K562 (cell line): ENCODE data around the gene RNF212B. TPM values are rescaled to one million over a fixed set of nuclear protein-coding genes. Genes with fewer than 3 reads are reported as not detected.

Experiments
- ATAC-seq: fragments of 200-7000 bp; cut with Tn5 transposase; 3 replicates; pipeline ENCODE4 v1.9.1; 2020; ENCODE audit warnings: moderate library complexity
- BruUV-seq: library from RNA; stranded (reverse); fragments of 400-500 nt; replicated peaks from 2 replicates; lab custom pipeline; 2021; lab: Mats Ljungman, UMichigan
- CTCF ChIA-PET: fragments of 300-600 bp; formaldehyde crosslinking; extraction: SDS; loops from one replicate; lab custom pipeline; 2021; ENCODE audit warnings: low intra/inter-chr PET ratio; lab: Yijun Ruan, JAX
- POLR2A ChIA-PET: fragments of 300-600, 350-650 bp; sonication (Branson Sonifier 250); formaldehyde crosslinking; extraction: SDS; loops from one replicate; lab custom pipeline; 2021; ENCODE audit warnings: antibody characterized with exemption, inconsistent platforms; lab: Yijun Ruan, JAX
- DNase-seq, 4 experiments: peaks; one replicate each; pipeline versions ENCODE4 v3.0.0 to v3.0.0-alpha.2; 2011 to 2018; ENCODE audit warnings: low spot score in 3 of 4, mixed read lengths in 3 of 4; ENCODE audit errors: extremely low read depth in 1 of 4
- FAIRE-seq: peaks from 2 replicates; lab custom pipeline; 2011; peaks lifted over from hg19 to GRCh38; lab: Jason Lieb, UNC
- H2AFZ ChIP-seq: 2 replicates; pipeline ENCODE4 v1.6.0; 2011; ENCODE audit warnings: low read depth, low read length, control low read depth, inconsistent platforms
- H3K27ac ChIP-seq: fragments of 200-600 bp; 3 replicates; pipeline ENCODE4 v1.8.0; 2011; ENCODE audit warnings: low read depth, mild to moderate bottlenecking, control low read depth, inconsistent platforms, low read length, moderate library complexity, mixed read lengths; ENCODE audit errors: extremely low read depth
- H3K27me3 ChIP-seq, 2 experiments: fragments of 300-600 bp in 1 of 2; 2 replicates in 1 of 2; 3 replicates in 1 of 2; pipeline versions ENCODE4 v1.6.0 to v1.8.0; 2011; ENCODE audit warnings: inconsistent platforms in 2 of 2, low read length in 2 of 2, mild to moderate bottlenecking in 1 of 2, mixed read lengths in 1 of 2, moderate library complexity in 1 of 2; ENCODE audit not compliant: control insufficient read depth in 2 of 2, insufficient read depth in 2 of 2
- H3K36me3 ChIP-seq: fragments of 300-600 bp; 3 replicates; pipeline ENCODE4 v1.8.0; 2011; ENCODE audit warnings: mild to moderate bottlenecking, low read length, inconsistent platforms; ENCODE audit not compliant: control insufficient read depth, insufficient read depth
- H3K4me1 ChIP-seq, 2 experiments: fragments of 200-600 bp in 1 of 2; replicated peaks in 1 of 2; 2 replicates in 1 of 2; 3 replicates in 1 of 2; pipeline versions ENCODE4 v1.5.1 to v1.8.0; 2011; ENCODE audit warnings: inconsistent platforms in 2 of 2, low read length in 2 of 2, mild to moderate bottlenecking in 1 of 2, mixed read lengths in 1 of 2, moderate library complexity in 1 of 2; ENCODE audit not compliant: control insufficient read depth in 2 of 2, insufficient read depth in 2 of 2
- H3K4me2 ChIP-seq: 2 replicates; pipeline ENCODE4 v1.6.1; 2011; ENCODE audit warnings: low read length, control low read depth, inconsistent platforms, mixed read lengths; ENCODE audit not compliant: insufficient read depth
- H3K4me3 ChIP-seq: fragments of 200-600 bp; sonication (generic), shearing (Covaris generic); 2 replicates; pipeline ENCODE4 v1.5.1; 2016; ENCODE audit warnings: control low read depth, inconsistent platforms
- H3K79me2 ChIP-seq: fragments of 200-600 bp; 3 replicates; pipeline ENCODE4 v1.8.0; 2011; ENCODE audit warnings: low read length, inconsistent platforms; ENCODE audit not compliant: control insufficient read depth, insufficient read depth
- H3K9ac ChIP-seq, 2 experiments: 2 replicates each; pipeline versions ENCODE4 v1.6.0 to v1.6.1; 2011; ENCODE audit warnings: low read depth in 2 of 2, low read length in 2 of 2, control low read depth in 1 of 2, inconsistent platforms in 1 of 2, mild to moderate bottlenecking in 1 of 2, mixed read lengths in 1 of 2; ENCODE audit not compliant: insufficient read depth in 1 of 2
- H3K9me1 ChIP-seq: one replicate; pipeline ENCODE4 v1.6.0; 2011; ENCODE audit warnings: inconsistent platforms, mild to moderate bottlenecking, low read length, moderate library complexity; ENCODE audit not compliant: control insufficient read depth, insufficient read depth
- H3K9me3 ChIP-seq: replicated peaks from 2 replicates; pipeline ENCODE4 v1.5.1; 2011; ENCODE audit warnings: low read depth, low read length, inconsistent platforms; ENCODE audit not compliant: control insufficient read depth, insufficient read depth
- H4K20me1 ChIP-seq: replicated peaks from 2 replicates; pipeline ENCODE4 v1.6.1; 2011; ENCODE audit warnings: low read length, inconsistent platforms, mixed read lengths; ENCODE audit not compliant: control insufficient read depth, insufficient read depth
- CREB1 ChIP-seq, 2 experiments: sonication (generic) in 1 of 2; formaldehyde crosslinking in 1 of 2; IDR thresholded peaks; 2 replicates each; pipeline versions ENCODE4 v1.6.1 to v1.8.0; 2012 to 2022; ENCODE audit warnings: inconsistent platforms in 1 of 2, mild to moderate bottlenecking in 1 of 2, missing genetic modification reagents in 1 of 2, moderate library complexity in 1 of 2
- HLTF ChIP-seq: fragments of 450-650 bp; IDR thresholded peaks from 2 replicates; pipeline ENCODE4 v1.6.1; 2016
- ID3 ChIP-seq, 2 experiments: fragments of 250-450 bp in 1 of 2; fragments of 450-650 bp in 1 of 2; sonication (Bioruptor Pico) in 1 of 2; IDR thresholded peaks; 2 replicates each; pipeline versions ENCODE4 v1.6.1 to v1.8.0; 2016 to 2021; ENCODE audit warnings: mild to moderate bottlenecking in 2 of 2, moderate library complexity in 2 of 2, missing compliant biosample characterization in 1 of 2, missing genetic modification characterization in 1 of 2
- KLF13 ChIP-seq: fragments of 450-650 bp; IDR thresholded peaks from 2 replicates; pipeline ENCODE4 v1.6.1; 2016; ENCODE audit warnings: missing genetic modification characterization, low read depth, mild to moderate bottlenecking, missing compliant biosample characterization, moderate library complexity, borderline replicate concordance
- MAZ ChIP-seq, 2 experiments: fragments of 450-650 bp in 1 of 2; sonication (generic) in 1 of 2; formaldehyde crosslinking; IDR thresholded peaks in 1 of 2; conservative IDR thresholded peaks in 1 of 2; 2 replicates each; pipeline versions ENCODE4 v1.4.0 to v1.5.0; 2020; ENCODE audit warnings: mild to moderate bottlenecking in 1 of 2, missing genetic modification reagents in 1 of 2
- MTA3 ChIP-seq: fragments of 450-650 bp; formaldehyde crosslinking; IDR thresholded peaks from 2 replicates; pipeline ENCODE4 v1.6.1; 2017; ENCODE audit warnings: mild to moderate bottlenecking, borderline replicate concordance
- NR3C1 ChIP-seq: sonication (generic); formaldehyde crosslinking; IDR thresholded peaks from 2 replicates; pipeline ENCODE4 v1.8.1; 2022; ENCODE audit warnings: missing genetic modification reagents
- RB1 ChIP-seq: fragments of 450-650 bp; IDR thresholded peaks from 2 replicates; pipeline ENCODE4 v1.6.1; 2017; ENCODE audit warnings: low read depth, mild to moderate bottlenecking
- TSC22D4 ChIP-seq: fragments of 450-650 bp; IDR thresholded peaks from 2 replicates; pipeline ENCODE4 v1.6.1; 2016; ENCODE audit warnings: missing genetic modification characterization, missing biosample characterization, control low read depth
- USF1 ChIP-seq: sonication (generic); formaldehyde crosslinking; IDR thresholded peaks from 2 replicates; pipeline ENCODE4 v1.9.0; 2022; ENCODE audit warnings: mild to moderate bottlenecking, missing genetic modification reagents
- ZKSCAN3 ChIP-seq: fragments of 250-450 bp; sonication (Bioruptor Pico); IDR thresholded peaks from 2 replicates; pipeline ENCODE4 v1.4.0; 2020
- WGBS: fragments of 100-300 bp; shearing (Covaris generic); methylation state at CpG from one replicate; pipeline ENCODE4 v1.1.6; 2016; ENCODE audit warnings: low coverage, mixed read lengths; ENCODE audit not compliant: insufficient coverage; ENCODE audit errors: missing lambda C conversion rate; 5-methylcytosine and 5-hydroxymethylcytosine counted together
- in situ Hi-C: fragments of 300-500 bp; cut with MboI; formaldehyde crosslinking; loops from 4 replicates; pipeline ENCODE4 v1.15.0; 2018; ENCODE audit warnings: inconsistent platforms, mixed read lengths
- intact Hi-C: fragments of 100-400 bp; cut with micrococcal nuclease; formaldehyde crosslinking; loops from 2 replicates; pipeline ENCODE4 v1.14.2; 2022
- polyA plus RNA-seq, 8 experiments: library from polyadenylated mRNA; depleted of rRNA in 4 of 8; stranded (reverse) in 5 of 8; unstranded in 3 of 8; fragments of >200 nt; fragmentation: Nextera tagmentation in 2 of 8; fragmentation: Illumina TruSeq in 1 of 8; extraction: Ambion mirVana in 2 of 8; extraction: Trizol in 1 of 8; gene quantifications; 2 replicates each; pipeline versions ENCODE4 v1.2.1 to v1.2.3, GENCODE V29; 2011 to 2014; ENCODE audit warnings: inconsistent platforms in 1 of 8, missing spikeins in 1 of 8
- total RNA-seq, 7 experiments: library from RNA; depleted of rRNA in 6 of 7; stranded (reverse); fragments of >200 nt in 6 of 7; fragmentation: Illumina TruSeq in 2 of 7; extraction: Trizol in 2 of 7; gene quantifications; 2 replicates each; pipeline versions ENCODE4 v1.2.1 to v1.2.3, GENCODE V29; 2011 to 2021; ENCODE audit warnings: low replicate concordance in 1 of 7

The RNF212B gene
- total and polyA plus RNA-seq, 9 of the 15 experiments (the other 6 are each of a cell fraction or from before 2014, with no cell fraction given): 0.15 to 0.43 (median 0.27) TPM; not detected in 3

- Histone ChIP-seq H4K20me1 (no peaks in the 10 kb centered on the region), H3K4me2 (peak within 1 kb of the TSS; percentile 96), H3K9me3 (no peaks in the 10 kb centered on the region), H3K9ac (peak within 1 kb of the TSS; percentile 79 to 95), H2AFZ (peak within 1 kb of the TSS; percentile 93), H3K4me3 (peak within 1 kb of the TSS; percentile 67), H3K27ac (peak within 1 kb of the TSS; percentile 90), H3K79me2 (peaks cover 31% of the 10 kb centered on the region), H3K4me1 (peaks cover 24 to 35% of the 10 kb centered on the region in 2 experiments), H3K27me3 (no peaks in the 10 kb centered on the region), H3K36me3 (peaks cover 17% of the 10 kb centered on the region; the same call in 2 of the 3 replicates), H3K9me1 (peaks cover under 1% of the 10 kb centered on the region)
- BruUV-seq: no TSS peak
- CTCF ChIA-PET: interaction anchor here (1.4 to 5.9 kb wide), 3 partner anchors 37 to 181 kb away, joined by 4 to 58 read pairs (median 57); no protein-coding TSS in a partner anchor
- peak; percentile 62 to 87 (median 67) for DNase-seq
- peak; percentile 56 for FAIRE-seq
- POLR2A ChIA-PET: interaction anchor here (0.6 to 2.8 kb wide), 8 partner anchors 15 to 208 kb away, joined by 3 to 29 read pairs (median 6); partner anchors contain the start of genes ACIN1, C14orf119, HOMEZ and PABPN1
- intact Hi-C loops: loop anchor here (5.0 kb wide), 2 partner anchors 115 to 180 kb away; no protein-coding TSS in a partner anchor
- ATAC-seq: peak; percentile 68
- 5% methylated on average over 47 of the region's 81 CpGs for WGBS
- in situ Hi-C loops: no loop called here
- peak; percentile 53; the same call in 1 of the 2 replicates for TF ChIP-seq NR3C1 (CRISPR knock-in tag)
- peak in 1 of 2 experiments; percentile 64; a peak in 2 of 4 replicates for TF ChIP-seq MAZ (CRISPR knock-in tag; conservative IDR thresholded peaks at IDR 0.05 in 1 of 2, IDR thresholded peaks at IDR 0.05 in 1 of 2)
- TF ChIP-seq TSC22D4 (tag): no peak
- TF ChIP-seq MTA3: no peak
- peak; percentile 18; the same call in 1 of the 2 replicates for TF ChIP-seq USF1 (CRISPR knock-in tag)
- no peak for TF ChIP-seq ID3 (CRISPR knock-in tag; IDR thresholded peaks at IDR 0.05)
- TF ChIP-seq ID3 (tag; IDR thresholded peaks at IDR 0.05): 0 out of 2 replicates have a peak, but pooled peaks have one; percentile 29
- no peak for TF ChIP-seq CREB1 (IDR thresholded peaks at IDR 0.05)
- peak; percentile 60 for TF ChIP-seq CREB1 (CRISPR knock-in tag; IDR thresholded peaks at IDR 0.05)
- TF ChIP-seq KLF13 (tag): no peak
- 0 out of 2 replicates have a peak, but pooled peaks have one; percentile 21 for TF ChIP-seq HLTF
- TF ChIP-seq RB1: peak; percentile 73; the same call in 1 of the 2 replicates
- TF ChIP-seq ZKSCAN3 (CRISPR knock-in tag): no peak
These were observed 64.8 kb downstream of the RNF212B start, which contains the start of gene PPP1R3E for GRCh38 chr14:23302290-23303225. PPP1R3E (minus strand) TSS chr14:23302859; CDS start chr14:23302576, 283 bp downstream.
